A673 (cell line): ENCODE measurements around the gene CDX1.

Source experiments
- CTCF ChIP-seq: fragments of 300-800, 200-600 bp; sonication (generic); conservative IDR thresholded peaks from 2 replicates; pipeline ENCODE4 v1.5.1; 2017; ENCODE audit warnings: low read depth, mild to moderate bottlenecking, antibody characterized with exemption, low read length, moderate library complexity, mixed read lengths
- EZH2 ChIP-seq: fragments of 200-600 bp; sonication (generic); IDR thresholded peaks from 2 replicates; pipeline ENCODE4 v1.6.1; 2017; ENCODE audit warnings: borderline replicate concordance, low read depth, mild to moderate bottlenecking, mixed read lengths, antibody characterized with exemption, low read length; ENCODE audit not compliant: poor library complexity, severe bottlenecking

DNA sequence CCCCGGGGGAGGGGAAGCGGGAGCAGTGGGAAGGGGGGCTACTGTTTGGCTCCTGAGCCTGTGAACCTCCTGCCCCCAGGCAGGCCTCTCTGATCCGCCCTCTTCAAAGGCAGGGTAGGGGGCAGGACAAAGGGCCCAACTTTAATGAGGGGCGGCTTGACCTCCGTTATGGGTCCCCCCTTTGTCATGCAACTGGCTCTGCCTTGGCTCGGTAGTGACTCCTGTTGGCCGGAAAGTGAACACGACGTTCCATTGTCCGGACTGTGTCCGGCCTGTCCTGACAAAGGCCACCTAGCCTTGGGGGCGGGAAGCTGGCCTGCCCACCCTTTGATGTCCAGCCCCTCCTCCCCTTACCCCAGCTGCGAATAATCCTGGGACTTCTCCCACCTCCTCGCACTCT, 1.3 kb downstream of the CDX1 start:
- TF ChIP-seq CTCF (peak; percentile 31; the same call in 1 of the 2 replicates), EZH2 (no peak)
